ENCODE data around the gene EPHA10. TPM values are rescaled to one million over a fixed set of nuclear protein-coding genes. Genes with fewer than 3 reads are reported as not detected.
"Not testable (repeated sequence)": the region's sequence is repeated elsewhere in the genome, so short reads cannot be mapped to it uniquely, and the experiment has no call there.

Gene EPHA10
- total RNA-seq, 1 donor from 2014 or later: 1.6 TPM

DNA sequence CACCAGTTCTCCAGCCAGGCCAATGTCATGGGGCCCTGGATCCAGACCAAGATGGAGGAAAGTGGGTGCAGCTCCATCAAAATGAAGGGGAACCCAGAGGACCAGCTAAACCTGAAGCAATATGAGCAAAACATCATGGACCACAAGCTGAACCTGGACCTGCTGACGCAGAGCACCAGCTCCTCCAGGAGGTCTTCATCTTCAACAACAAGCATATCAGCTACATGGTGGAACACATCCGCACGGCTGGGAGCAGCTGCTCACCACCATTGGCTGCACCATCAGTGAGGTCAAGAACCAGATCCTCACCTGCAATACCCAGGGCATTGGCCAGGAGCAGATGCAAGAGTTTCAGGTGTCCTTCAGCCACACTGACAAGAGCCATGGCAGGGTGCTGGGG is 13.7 kb upstream of the EPHA10 start:
- DNase-seq (ENCODE audit: low spot score): no peak
- intact Hi-C loops (cut with DNase I): no loop called here
- ATAC-seq: no peak

DNA sequence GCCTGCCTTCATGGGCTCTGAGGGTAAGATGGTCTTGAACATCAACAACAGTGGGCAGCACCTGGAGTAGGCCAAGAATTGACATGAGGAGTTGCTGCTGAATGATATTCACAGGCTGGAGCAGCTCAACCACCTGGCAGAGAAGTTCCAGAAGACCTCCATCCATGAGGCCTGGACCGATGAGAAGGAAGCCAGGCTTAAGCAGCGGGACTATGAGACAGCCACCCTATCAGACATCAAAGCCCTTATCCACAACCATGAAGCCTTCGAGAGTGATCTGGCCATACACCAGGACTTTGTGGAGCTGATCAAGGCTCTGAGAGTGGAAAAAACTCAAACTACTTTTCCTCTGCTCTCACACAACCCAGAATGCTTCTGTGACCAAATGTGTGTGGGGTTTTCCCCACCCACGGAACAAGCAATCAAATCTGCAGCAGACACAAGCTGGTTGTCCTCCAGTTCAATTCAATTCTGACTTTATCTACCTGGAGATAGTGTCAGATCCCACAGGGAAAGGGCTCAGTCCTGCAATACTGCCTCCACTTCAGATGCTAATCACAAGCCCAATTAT is 12.1 kb upstream of the EPHA10 start:
- intact Hi-C loops (cut with DNase I): no loop called here
- DNase-seq (ENCODE audit: low spot score) (no peak), ATAC-seq (no peak)

DNA sequence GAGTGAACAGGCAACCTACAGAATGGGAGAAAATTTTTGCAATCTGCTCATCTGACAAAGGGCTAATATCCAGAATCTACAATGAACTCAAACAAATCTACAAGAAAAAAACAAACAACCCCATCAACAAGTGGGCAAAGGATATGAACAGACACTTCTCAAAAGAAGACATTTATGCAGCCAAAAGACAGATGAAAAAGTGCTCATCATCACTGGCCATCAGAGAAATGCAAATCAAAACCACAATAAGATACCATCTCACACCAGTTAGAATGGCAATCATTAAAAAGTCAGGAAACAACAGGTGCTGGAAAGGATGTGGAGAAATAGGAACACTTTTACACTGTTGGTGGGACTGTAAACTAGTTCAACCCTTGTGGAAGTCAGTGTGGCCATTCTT is 6.5 kb upstream of the EPHA10 start:
- intact Hi-C loops (cut with DNase I); DNase-seq (ENCODE audit: low spot score); ATAC-seq: not testable (repeated sequence)

DNA sequence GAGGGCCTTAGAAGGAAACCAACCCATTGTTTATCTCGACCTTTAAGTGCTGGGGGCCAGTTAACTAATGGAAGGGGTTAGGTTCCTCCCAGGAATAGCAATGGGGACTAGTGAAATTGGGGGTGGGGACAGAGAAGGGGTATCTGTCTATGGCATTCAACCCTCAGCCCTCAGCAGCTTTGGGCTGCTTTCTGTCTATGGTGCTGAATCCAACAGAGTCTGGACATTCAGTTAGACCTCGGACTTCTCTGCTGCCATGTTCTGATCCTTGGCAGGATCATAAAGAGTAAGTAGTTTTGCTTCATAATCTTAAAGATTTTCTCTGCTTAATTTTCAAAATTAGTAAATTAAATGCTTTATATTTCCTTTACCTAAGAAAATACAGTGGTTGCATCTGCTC is 2.6 kb upstream of the EPHA10 start:
- intact Hi-C loops (cut with DNase I): no loop called here
- DNase-seq (ENCODE audit: low spot score) (no peak), ATAC-seq (no peak)

DNA sequence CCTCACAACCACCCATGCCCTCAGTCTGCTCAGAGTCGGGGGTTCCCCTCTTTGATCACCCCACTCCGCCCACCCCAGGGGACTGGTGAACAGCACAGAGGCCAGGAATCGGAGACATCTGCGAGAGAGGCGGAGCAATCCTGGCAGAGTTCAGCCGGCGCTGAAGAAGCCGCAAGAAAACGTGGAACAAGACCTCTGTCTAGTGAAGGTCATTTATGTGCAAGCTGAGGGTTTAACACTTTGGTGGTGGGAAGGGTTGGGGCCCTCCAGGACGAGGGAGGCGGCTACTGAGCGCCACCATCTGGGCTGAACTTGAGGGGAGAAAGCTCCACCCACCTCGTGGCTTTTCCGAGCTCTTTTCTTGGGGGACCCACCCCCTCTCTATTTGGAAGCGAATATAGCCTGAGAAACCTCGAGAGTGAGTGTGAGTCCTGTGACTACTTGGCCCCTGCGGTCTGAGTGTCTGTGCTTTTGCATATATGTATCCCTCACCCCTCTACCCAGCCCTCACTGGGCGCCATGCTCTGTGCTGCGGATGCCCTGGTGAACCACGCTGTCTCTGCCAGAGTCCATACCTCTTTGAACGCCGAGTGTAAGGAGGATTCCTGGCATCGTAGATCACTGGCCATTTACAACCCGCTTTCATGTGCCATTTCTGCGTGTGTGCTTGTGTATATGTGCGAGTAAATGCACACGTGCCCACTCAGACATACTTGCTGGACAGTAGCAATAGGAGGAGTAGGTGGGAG is 1.2 kb upstream of the EPHA10 start:
- no peak for DNase-seq (ENCODE audit: low spot score)

DNA sequence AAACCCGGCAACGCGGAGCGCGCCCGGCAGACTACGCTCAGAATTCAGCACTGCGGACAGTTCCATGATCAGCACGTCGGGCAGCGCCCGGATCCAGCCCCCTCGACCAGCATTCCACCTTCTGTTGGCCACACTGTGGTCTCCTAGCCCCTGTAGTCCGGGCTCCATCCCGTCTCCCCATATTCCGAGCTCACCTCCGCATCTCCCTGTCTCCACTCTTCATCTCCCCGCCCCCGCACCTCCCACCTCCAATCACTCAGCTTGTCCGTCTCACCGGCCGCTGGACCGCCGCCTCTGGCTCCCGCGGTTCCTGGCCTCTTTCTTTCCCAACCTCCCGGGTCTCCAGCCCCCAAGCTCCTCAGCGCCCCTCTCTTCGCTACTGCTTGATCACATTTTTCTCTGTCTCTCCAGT is 500 bp downstream of the EPHA10 start:
- no peak for ATAC-seq
- no peak for DNase-seq (ENCODE audit: low spot score)
- intact Hi-C loops (cut with DNase I): no loop called here

More for the DNA sequence above, 1.2 kb upstream of the EPHA10 start:
- no peak for ATAC-seq
- intact Hi-C loops (cut with DNase I): no loop called here

DNA sequence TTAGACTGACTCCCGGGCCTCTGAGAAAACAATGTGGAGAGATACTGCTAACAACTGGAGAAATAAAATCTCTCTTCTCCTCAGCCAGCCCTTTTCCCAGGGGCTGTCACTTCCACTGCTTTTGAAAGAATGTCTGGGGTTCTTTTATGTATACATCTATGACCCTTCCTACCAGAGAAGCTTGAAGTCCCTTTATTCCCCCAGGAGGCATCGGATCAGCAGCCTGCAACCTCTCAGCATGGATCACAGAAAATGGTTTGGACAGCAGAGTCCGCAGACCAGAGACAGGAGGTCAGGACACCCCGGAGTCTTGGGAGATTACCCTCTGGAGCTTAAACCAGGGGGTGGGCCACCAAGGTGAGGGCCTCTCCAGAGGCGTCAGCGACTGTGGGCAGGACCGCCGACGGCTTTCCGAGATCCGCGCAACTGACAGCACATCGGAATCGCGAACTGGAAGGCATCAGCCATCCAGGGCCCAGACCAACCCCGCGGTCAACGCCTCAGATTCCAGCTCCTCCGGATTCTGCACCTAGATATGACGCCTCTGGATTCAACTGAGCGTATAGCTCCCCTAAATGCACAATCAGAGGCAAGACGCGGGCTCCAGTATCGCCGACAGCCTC is 1.0 kb downstream of the EPHA10 start:
- intact Hi-C loops (cut with DNase I): no loop called here
- DNase-seq (ENCODE audit: low spot score): no peak
- ATAC-seq: no peak

DNA sequence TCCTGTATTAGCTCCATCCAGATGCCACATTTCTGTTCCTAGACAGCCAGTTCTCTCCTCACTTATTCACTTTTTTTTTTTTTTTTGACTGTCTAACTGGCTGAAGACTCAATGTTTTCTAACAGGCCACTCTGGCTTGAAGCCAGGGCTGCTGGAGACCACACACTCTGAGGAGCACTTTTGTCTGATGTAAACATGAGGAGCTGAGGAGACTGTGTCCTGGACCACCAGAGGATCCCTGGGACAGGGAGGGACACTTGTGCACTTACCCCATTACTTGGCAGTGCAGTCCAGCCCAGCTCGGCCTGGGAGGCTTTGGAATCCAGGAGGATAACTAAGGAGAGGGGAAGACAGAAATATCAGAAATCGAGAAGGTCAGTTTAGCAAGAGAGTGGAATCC is 2.4 kb downstream of the EPHA10 start:
- intact Hi-C loops (cut with DNase I): no loop called here

DNA sequence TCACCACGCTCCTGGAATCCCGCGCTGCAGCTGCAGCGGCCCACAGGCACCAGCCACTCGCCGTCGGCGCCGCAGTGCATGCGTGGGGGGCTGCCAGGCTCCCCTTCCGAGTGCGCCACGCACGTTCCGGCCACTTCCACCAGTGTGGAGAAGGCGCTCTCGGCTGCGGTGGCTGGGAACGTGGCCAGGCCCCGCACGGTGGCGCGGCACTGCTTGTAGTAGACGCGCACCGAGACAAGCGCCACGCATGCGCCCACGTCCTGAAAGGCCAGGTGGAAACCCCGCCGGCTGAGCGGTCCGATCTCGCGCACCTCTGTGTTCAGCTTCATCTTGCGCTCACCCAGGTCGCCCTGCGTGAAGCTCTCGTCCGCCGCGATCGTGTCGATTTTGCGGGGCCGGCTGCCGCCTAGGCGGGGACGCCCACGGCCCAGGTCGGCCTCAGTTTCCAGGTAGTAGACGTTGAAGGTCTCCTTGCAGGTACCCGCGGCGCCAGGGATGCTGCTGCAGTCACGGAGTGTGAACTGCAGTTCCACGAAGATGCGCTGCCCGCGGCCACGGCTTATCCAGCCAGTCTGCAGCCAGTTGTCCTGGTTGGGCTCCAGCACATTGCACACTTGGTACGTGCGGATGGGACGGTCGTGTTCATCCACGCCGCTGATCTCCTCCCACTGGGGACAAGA is 3.4 kb downstream of the EPHA10 start:
- no peak for DNase-seq (ENCODE audit: low spot score)
- ATAC-seq: no peak
- intact Hi-C loops (cut with DNase I): no loop called here

More for the DNA sequence above, 2.4 kb downstream of the EPHA10 start:
- ATAC-seq (no peak), DNase-seq (ENCODE audit: low spot score) (no peak)

DNA sequence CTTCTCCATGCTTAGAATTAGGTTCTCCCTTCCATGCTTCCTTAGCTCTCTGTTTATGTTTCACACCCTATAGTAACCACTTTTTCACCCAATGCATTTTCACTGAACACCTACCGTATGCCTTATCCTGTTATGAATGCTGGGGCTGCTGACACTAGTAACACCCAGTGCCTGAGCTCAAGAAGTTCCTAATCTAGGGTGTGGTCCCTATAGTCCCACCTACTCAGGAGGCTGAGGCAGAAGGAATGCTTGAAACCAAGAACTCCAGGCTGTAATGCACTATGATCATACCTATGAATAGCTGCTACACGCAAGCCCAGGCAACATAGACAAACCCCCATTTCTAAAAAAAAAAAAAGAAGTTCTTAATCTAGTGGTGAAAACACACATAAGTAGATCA is 5.5 kb downstream of the EPHA10 start:
- DNase-seq (ENCODE audit: low spot score) (no peak), ATAC-seq (no peak)
- intact Hi-C loops (cut with DNase I): no loop called here

DNA sequence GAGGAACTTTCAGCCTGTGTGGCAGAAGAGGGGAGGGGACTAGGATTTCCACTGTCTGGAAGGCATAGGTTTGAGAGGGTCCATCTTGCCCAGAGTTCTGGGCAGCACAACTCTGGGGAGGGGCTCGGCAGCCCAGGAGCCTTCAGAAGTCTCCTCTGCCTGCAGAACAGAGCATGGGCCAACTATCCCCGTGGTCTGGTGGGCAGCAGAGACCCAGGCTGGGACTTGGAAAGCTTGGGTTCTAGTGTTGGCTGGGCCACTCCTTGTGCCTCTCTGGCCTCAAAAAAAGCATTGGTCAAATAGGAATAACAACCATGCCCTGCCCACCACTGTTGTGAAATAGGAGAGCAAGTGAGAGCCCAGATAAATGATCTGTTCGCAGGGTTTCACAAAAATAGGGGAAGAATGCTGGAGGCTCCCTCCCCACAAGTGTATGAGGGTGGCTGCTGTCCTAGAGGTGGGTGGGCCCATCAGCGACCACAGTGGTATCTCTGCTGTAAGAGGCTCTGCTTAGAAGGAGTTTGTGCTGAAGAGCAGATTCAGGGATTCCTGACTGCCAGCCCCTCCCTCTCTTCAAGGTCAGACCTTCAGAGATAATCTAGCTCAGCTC is 8.9 kb downstream of the EPHA10 start:
- DNase-seq (ENCODE audit: low spot score) (no peak), ATAC-seq (no peak)
- intact Hi-C loops (cut with DNase I): no loop called here

DNA sequence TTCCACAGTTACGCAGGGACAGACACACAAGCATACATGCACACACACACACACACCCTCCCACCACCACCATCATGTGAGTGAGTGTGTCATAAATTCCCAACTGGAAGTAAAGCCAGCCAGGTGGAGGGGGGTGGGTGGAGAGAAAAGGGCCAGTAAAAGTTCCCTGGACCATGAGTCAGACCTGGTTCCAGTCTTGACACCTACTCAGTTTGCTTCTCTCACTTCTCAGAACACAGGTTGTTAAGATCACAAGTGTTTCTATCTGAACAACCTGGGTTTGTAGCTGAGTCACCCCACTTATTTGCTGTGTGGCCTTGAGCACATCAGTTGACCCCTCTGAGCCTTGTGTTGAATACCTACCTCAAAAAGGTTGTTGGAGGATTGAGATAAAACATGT is 9.6 kb downstream of the EPHA10 start:
- DNase-seq (ENCODE audit: low spot score) (no peak), ATAC-seq (no peak)
- intact Hi-C loops (cut with DNase I): no loop called here

DNA sequence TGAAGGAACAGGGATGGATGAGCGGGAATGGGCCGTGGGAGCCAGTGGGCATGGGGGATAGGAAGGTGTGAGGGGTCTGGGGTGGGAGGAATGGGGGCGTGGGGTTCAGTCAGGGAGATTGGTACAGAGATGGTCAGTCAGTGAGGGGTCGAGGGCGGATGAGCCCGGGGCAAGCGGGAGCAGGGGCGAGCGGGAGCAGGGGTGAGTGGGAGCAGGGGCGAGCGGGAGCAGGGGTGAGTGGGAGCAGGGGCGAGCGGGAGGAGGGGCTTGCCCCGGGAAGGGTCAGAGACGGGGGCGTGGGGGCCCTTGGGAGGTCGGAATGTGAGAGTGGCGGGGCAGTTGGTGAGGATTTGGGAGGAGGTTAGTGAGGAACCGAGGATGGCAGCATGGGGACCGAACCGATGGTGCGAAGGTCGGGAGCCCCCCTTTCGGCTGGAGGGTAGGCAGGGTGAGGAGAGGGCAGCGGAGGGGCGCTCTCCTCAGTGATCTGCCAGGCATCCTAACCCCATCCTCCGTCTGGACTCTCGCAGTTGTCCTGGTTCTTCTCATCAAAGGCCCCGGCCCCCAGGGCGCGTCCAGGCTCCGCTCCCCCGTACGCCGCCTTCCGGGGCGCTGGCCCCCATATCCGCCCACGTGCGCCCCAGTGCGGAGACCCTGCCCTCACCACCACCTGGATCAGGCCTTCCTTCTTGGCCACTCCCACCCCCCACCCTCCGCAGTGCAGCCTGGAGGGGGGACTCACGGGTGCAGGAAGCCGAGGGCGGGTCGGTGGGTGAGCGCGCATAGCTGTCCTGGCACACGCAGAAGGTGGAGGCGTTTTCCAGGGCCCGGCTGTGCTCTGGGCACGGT is 11.2 kb downstream of the EPHA10 start:
- ATAC-seq (no peak), DNase-seq (ENCODE audit: low spot score) (no peak)
- intact Hi-C loops (cut with DNase I): no loop called here

DNA sequence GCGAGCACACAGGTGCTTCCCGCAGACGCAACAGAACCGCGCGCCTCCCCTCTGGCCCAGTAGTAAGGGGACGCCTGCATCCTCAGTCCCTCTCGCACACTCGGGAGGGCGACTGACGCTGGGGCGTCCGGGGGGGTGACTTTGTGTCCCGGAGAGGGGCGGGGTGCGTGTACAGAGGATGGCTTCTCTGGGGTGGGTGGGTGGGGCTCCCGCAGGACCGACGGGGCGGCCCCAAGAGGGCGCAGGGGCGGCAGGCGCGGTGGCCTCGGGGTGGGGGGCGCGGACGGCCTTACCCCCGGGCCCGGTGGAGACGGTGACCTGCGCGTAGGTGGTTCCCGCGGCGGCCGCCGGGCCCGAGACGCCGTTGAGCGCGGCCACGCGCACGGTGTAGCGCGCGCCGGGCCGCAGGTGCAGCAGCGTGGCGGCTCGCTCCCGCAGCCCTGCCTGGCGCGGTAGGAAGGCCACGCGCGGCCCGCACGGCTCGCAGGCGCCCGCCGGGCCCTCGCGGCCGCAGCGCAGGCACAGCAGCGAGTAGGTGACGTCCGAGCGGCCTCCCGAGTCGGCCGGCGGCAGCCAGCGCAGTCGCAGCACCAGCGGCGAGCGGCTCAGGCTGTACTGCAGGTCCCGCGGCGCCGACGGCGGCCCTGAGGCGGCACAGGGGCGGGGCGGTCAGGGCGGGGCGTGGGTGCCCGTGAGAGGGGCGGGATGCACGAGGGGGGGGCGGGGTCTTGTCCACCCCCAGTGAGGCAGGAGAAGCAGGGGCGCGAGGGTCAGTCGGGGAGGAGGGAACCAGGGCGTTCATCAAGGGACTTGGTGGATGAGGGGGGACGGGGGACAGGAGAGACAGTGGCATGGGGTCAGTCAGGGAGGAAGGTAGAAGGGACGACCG is 12.1 kb downstream of the EPHA10 start:
- DNase-seq (ENCODE audit: low spot score): no peak
- intact Hi-C loops (cut with DNase I): no loop called here
- no peak for ATAC-seq

DNA sequence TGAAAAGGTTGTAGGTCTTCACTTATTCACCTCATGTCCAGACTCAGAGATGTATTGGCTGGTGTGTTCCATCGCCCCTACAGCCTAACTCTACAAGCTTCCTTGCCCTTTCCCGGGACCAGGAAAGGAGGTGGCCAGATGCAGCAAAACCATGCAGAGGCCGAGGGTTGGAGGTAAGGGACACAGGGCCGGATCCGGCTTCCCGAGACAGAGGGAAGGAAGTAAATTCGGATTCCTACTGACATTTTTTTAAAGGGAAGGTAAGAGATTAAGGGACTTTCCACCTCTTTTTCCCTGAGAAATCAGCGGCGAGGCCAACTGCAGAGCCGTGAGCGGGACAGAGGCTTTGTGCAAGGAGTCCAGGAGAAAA is 12.7 kb downstream of the EPHA10 start:
- intact Hi-C loops (cut with DNase I): no loop called here
- ATAC-seq (no peak), DNase-seq (ENCODE audit: low spot score) (no peak)

DNA sequence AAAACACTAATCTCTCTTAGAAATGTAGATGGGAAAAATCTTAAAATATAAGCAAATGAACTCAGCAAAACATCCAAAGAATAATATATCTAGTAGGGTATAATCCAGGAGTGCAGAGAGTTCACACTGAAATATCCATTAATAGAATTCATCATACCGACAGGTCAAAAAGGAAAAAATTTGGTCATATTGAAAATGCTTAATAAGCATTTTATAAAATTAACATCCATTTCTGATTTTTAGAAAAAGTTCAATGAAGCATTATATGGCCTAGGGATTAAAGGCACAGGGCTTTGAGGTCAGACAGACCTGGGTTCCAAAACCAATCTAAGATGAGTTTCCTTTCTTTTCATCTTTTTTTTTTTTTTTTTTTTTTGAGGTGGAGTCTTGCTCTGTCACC is 16.4 kb downstream of the EPHA10 start:
- DNase-seq (ENCODE audit: low spot score) (no peak), ATAC-seq (no peak)
- intact Hi-C loops (cut with DNase I): no loop called here

DNA sequence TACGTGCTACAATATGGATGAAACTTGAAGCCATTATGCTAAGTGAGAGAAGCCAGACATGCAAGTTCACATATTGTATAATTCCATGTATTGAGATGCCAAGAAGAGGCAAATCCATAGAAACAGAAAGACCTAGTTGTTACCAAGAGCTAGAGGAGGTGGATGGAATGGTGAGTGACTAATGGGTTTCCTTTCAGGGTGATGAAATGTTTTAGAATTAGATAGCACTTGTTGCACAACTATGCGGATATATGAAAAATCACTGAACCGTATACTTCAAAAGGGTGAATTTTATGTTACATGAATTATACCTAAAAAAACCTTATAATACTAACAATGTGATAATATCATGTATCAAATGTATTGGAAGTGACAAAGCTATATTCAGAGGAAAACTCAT is 18.1 kb downstream of the EPHA10 start:
- no peak for DNase-seq (ENCODE audit: low spot score)
- intact Hi-C loops (cut with DNase I): no loop called here
- no peak for ATAC-seq

DNA sequence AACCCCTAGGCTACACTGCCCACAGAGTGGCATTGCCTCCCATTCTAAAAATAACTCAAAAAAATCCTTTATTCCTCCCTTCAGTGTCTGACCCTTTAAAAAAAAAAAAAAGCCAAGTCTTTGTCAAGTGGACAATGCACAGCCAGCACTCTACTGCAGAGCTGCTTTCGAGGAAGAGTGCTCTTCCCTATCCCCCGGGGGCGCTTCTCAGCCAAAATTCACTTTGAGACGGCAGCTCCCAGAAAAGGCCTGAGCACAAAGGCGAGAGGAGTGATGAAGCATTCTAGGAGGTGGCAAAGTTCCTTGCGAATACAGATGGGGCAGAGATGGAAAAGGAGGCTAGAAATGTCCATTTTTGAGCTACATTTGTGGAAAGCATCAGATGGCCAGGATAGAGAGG is 23.3 kb downstream of the EPHA10 start:
- intact Hi-C loops (cut with DNase I): no loop called here
- ATAC-seq (no peak), DNase-seq (ENCODE audit: low spot score) (peak; percentile 33)

Measured in sciatic nerve (tissue), 2 donors.